ENCODE data around the gene TNS1.

GRCh38 chr2:217826520-217826919, 176.3 kb downstream of the TNS1 start:
- no peak for TF ChIP-seq CTCF (IDR thresholded peaks at IDR 0.05; ENCODE audit: insufficient read depth, low read length)
- TF ChIP-seq POLR2AphosphoS5 (IDR thresholded peaks at IDR 0.05; ENCODE audit: low read depth) = no peak
- TF ChIP-seq REST (IDR thresholded peaks at IDR 0.05; ENCODE audit: insufficient replicate concordance, low read depth) = no peak
- TF ChIP-seq SPI1 (IDR thresholded peaks at IDR 0.05; ENCODE audit: borderline replicate concordance, low read depth) = no peak
- no peak for TF ChIP-seq GABPA (IDR thresholded peaks at IDR 0.05; ENCODE audit: low read depth)
